OCI-LY1 (cell line): ENCODE data around the gene TMC2.
A peak's percentile ranks its signal among the peaks of the same experiment; 100 is the strongest.

Experiments used
- H2AFZ ChIP-seq: fragments of 200-600 bp; sonication (generic), shearing (Covaris generic); 2 replicates; pipeline ENCODE4 v1.6.0; 2014; ENCODE audit warnings: antibody characterized with exemption, mild to moderate bottlenecking, low read length
- H3F3A ChIP-seq: fragments of 200-600 bp; sonication (generic), shearing (Covaris generic); 2 replicates; pipeline ENCODE4 v1.6.0; 2014; ENCODE audit warnings: mild to moderate bottlenecking, antibody characterized with exemption, low read length, moderate library complexity; ENCODE audit not compliant: insufficient read depth
- H3K27ac ChIP-seq: fragments of 200-600 bp; sonication (generic); 2 replicates; pipeline ENCODE4 v1.5.1; 2014; ENCODE audit warnings: low read length, mixed run types, mild to moderate bottlenecking, low read depth; ENCODE audit not compliant: poor library complexity, severe bottlenecking
- H3K27me3 ChIP-seq: fragments of 200-600 bp; sonication (generic); 2 replicates; pipeline ENCODE4 v1.6.0; 2014; ENCODE audit warnings: antibody characterized with exemption, mild to moderate bottlenecking, low read length, moderate library complexity; ENCODE audit not compliant: insufficient read depth
- H3K36me3 ChIP-seq: fragments of 200-600 bp; sonication (generic); 2 replicates; pipeline ENCODE4 v1.6.1; 2014; ENCODE audit warnings: mild to moderate bottlenecking, antibody characterized with exemption, low read length, moderate library complexity, mixed read lengths; ENCODE audit not compliant: insufficient read depth
- H3K4me1 ChIP-seq: fragments of 200-600 bp; sonication (generic); 2 replicates; pipeline ENCODE4 v1.5.1; 2014; ENCODE audit warnings: mild to moderate bottlenecking, low read length, moderate library complexity; ENCODE audit not compliant: insufficient read depth, severe bottlenecking
- H3K4me2 ChIP-seq: fragments of 200-600 bp; sonication (generic), shearing (Covaris generic); 2 replicates; pipeline ENCODE4 v1.6.1; 2014; ENCODE audit warnings: low read length
- H3K4me3 ChIP-seq: fragments of 200-600 bp; sonication (generic); 2 replicates; pipeline ENCODE4 v1.5.1; 2014; ENCODE audit warnings: low read length, low read depth, mild to moderate bottlenecking, mixed read lengths; ENCODE audit not compliant: poor library complexity, severe bottlenecking
- H3K79me2 ChIP-seq: fragments of 200-600 bp; shearing (Covaris generic); 2 replicates; pipeline ENCODE4 v1.6.1; 2016; ENCODE audit warnings: mixed run types, low read length, mixed read lengths; ENCODE audit not compliant: insufficient read depth
- H3K9ac ChIP-seq: fragments of 200-600 bp; sonication (generic), shearing (Covaris generic); 2 replicates; pipeline ENCODE4 v1.6.1; 2014; ENCODE audit warnings: mild to moderate bottlenecking, low read length, mixed read lengths
- H3K9me2 ChIP-seq: fragments of 200-600 bp; sonication (generic), shearing (Covaris generic); 2 replicates; pipeline ENCODE4 v1.6.1; 2014; ENCODE audit warnings: low read depth, mild to moderate bottlenecking, low read length, mixed read lengths
- H3K9me3 ChIP-seq: fragments of 200-600 bp; shearing (Covaris generic); 2 replicates; pipeline ENCODE4 v1.6.1; 2014; ENCODE audit warnings: low read length, mixed read lengths
- H4K20me1 ChIP-seq: fragments of 200-600 bp; sonication (generic), shearing (Covaris generic); 2 replicates; pipeline ENCODE4 v1.6.0; 2016; ENCODE audit warnings: mild to moderate bottlenecking, low read length; ENCODE audit not compliant: insufficient read depth
- CTCF ChIP-seq: fragments of 200-600 bp; sonication (generic), shearing (Covaris generic); IDR thresholded peaks from 2 replicates; pipeline ENCODE4 v1.5.1; 2017; ENCODE audit warnings: mild to moderate bottlenecking, antibody characterized with exemption, low read length, moderate library complexity, mixed read lengths
- EZH2 ChIP-seq: fragments of 200-600 bp; sonication (generic), shearing (Covaris generic); IDR thresholded peaks from 2 replicates; pipeline ENCODE4 v1.8.0; 2017; ENCODE audit warnings: borderline replicate concordance, mixed run types, mild to moderate bottlenecking, antibody characterized with exemption, low read length, moderate library complexity, mixed read lengths

The TMC2 gene

GRCh38 chr20:2688041-2688591, 151.7 kb downstream of the TMC2 start:
- Histone ChIP-seq H2AFZ (peak overlapping the region; percentile 38; the same call in 1 of the 2 replicates), H3K9ac (no peak overlapping the region; the same call in 1 of the 2 replicates), H3K4me1 (peaks cover 16% of the 10 kb centered on the region), H3K9me2 (no peaks in the 10 kb centered on the region), H3K9me3 (no peaks in the 10 kb centered on the region), H3F3A (no peaks in the 10 kb centered on the region), H3K27me3 (0 out of 2 replicates have a peak, but pooled peaks cover 5% of the 10 kb centered on the region), H3K79me2 (no peaks in the 10 kb centered on the region), H3K36me3 (no peaks in the 10 kb centered on the region), H4K20me1 (no peaks in the 10 kb centered on the region), H3K4me3 (peak overlapping the region; percentile 0), H3K4me2 (peak overlapping the region; percentile 35), H3K27ac (no peak overlapping the region)
- peak; percentile 93 for TF ChIP-seq CTCF
- TF ChIP-seq EZH2: no peak

GRCh38 chr20:2690213-2690612, 153.8 kb downstream of the TMC2 start:
- H3K9me3 ChIP-seq: no peaks in the 10 kb centered on the region
- H4K20me1 ChIP-seq: no peaks in the 10 kb centered on the region
- no peak overlapping the region for H2AFZ ChIP-seq
- H3K4me1 ChIP-seq: peaks cover 16% of the 10 kb centered on the region
- no peaks in the 10 kb centered on the region for H3F3A ChIP-seq
- no peak overlapping the region for H3K9ac ChIP-seq
- H3K79me2 ChIP-seq: no peaks in the 10 kb centered on the region
- H3K4me3 ChIP-seq: no peak overlapping the region
- no peaks in the 10 kb centered on the region for H3K9me2 ChIP-seq
- H3K27ac ChIP-seq: no peak overlapping the region
- no peak overlapping the region for H3K4me2 ChIP-seq
- TF ChIP-seq EZH2 (no peak), CTCF (no peak)
- no peaks in the 10 kb centered on the region for H3K36me3 ChIP-seq
- 0 out of 2 replicates have a peak, but pooled peaks cover 5% of the 10 kb centered on the region for H3K27me3 ChIP-seq

- Histone ChIP-seq H3F3A (no peaks in the 10 kb centered on the region), H3K36me3 (no peaks in the 10 kb centered on the region), H3K27ac (no peak overlapping the region), H3K4me2 (no peak overlapping the region), H3K79me2 (no peaks in the 10 kb centered on the region), H3K9ac (no peak overlapping the region), H4K20me1 (no peaks in the 10 kb centered on the region), H3K9me3 (no peaks in the 10 kb centered on the region), H3K4me1 (peaks cover 16% of the 10 kb centered on the region), H3K9me2 (no peaks in the 10 kb centered on the region), H2AFZ (no peak overlapping the region), H3K27me3 (0 out of 2 replicates have a peak, but pooled peaks cover 5% of the 10 kb centered on the region), H3K4me3 (no peak overlapping the region)
- TF ChIP-seq EZH2: no peak
Measured at GRCh38 chr20:2690718-2691117, 154.3 kb downstream of the TMC2 start.

- Histone ChIP-seq H3K4me2 (no peak overlapping the region), H3K9me3 (no peaks in the 10 kb centered on the region), H3K9me2 (no peaks in the 10 kb centered on the region), H3K79me2 (no peaks in the 10 kb centered on the region), H3K27me3 (0 out of 2 replicates have a peak, but pooled peaks cover 5% of the 10 kb centered on the region), H3K4me1 (peaks cover 16% of the 10 kb centered on the region), H3K4me3 (no peak overlapping the region), H3K36me3 (no peaks in the 10 kb centered on the region), H3K27ac (no peak overlapping the region), H3K9ac (no peak overlapping the region), H2AFZ (no peak overlapping the region), H3F3A (no peaks in the 10 kb centered on the region), H4K20me1 (no peaks in the 10 kb centered on the region)
- TF ChIP-seq EZH2 (no peak), CTCF (no peak)
Measured at GRCh38 chr20:2691127-2691526, 154.8 kb downstream of the TMC2 start.
